Neural progenitor cell (in vitro differentiated cells): ENCODE data around the gene INMT.

Experiments
- CTCF ChIP-seq: fragments of 200-600 bp; sonication (generic); IDR thresholded peaks from 2 replicates; pipeline ENCODE4 v1.5.1; 2017; ENCODE audit warnings: antibody characterized with exemption, mild to moderate bottlenecking
- EZH2phosphoT487 ChIP-seq: fragments of 200-600 bp; sonication (generic); IDR thresholded peaks from 2 replicates; pipeline ENCODE4 v1.6.1; 2017; ENCODE audit warnings: antibody characterized with exemption

GRCh38 chr7:30755384-30756154 is 3.6 kb downstream of the INMT start:
- TF ChIP-seq CTCF (no peak), EZH2phosphoT487 (no peak)
